Stimulated activated memory B cell treated with anti-CD40 and anti-IgM and Interleukin-4, amounts not matched to agents 10 μg/mL and 1 μg/mL and 100 μg/mL, for 72 hours (primary cell): ENCODE results near the gene HSFX3.
A peak's percentile ranks its signal among the peaks of the same experiment; 100 is the strongest.
"Not testable (repeated sequence)": the region's sequence is repeated elsewhere in the genome, so short reads cannot be mapped to it uniquely, and the experiment has no call there.

Experiments
- ATAC-seq: fragments of 150-1000 bp; cut with Tn5 transposase; 2 replicates; pipeline ENCODE4 v1.10.0; 2021
- H3K27ac Mint-ChIP-seq: one replicate; pipeline ENCODE4 v1.8.0; 2022; ENCODE audit warnings: mild to moderate bottlenecking, mixed read lengths
- H3K27me3 Mint-ChIP-seq: one replicate; pipeline ENCODE4 v1.8.0; 2022; ENCODE audit warnings: mixed read lengths
- H3K36me3 Mint-ChIP-seq: one replicate; pipeline ENCODE4 v1.8.0; 2022; ENCODE audit warnings: mixed read lengths
- H3K4me1 Mint-ChIP-seq: one replicate; pipeline ENCODE4 v1.8.0; 2022; ENCODE audit warnings: mixed read lengths
- H3K4me3 Mint-ChIP-seq: one replicate; pipeline ENCODE4 v1.8.0; 2022; ENCODE audit warnings: mild to moderate bottlenecking, moderate library complexity, mixed read lengths
- H3K9me3 Mint-ChIP-seq: one replicate; pipeline ENCODE4 v1.8.0; 2022; ENCODE audit warnings: mixed read lengths

The HSFX3 gene

GRCh38 chrX:149512225-149512885 lies 37.4 kb downstream of the HSFX3 start:
- Mint-ChIP-seq H3K4me3 (no peak overlapping the region), H3K36me3 (no peaks in the 10 kb centered on the region), H3K4me1 (peaks cover 13% of the 10 kb centered on the region), H3K27me3 (peaks cover 7% of the 10 kb centered on the region), H3K27ac (no peak overlapping the region), H3K9me3 (no peaks in the 10 kb centered on the region)
- ATAC-seq, result no peak

DNA sequence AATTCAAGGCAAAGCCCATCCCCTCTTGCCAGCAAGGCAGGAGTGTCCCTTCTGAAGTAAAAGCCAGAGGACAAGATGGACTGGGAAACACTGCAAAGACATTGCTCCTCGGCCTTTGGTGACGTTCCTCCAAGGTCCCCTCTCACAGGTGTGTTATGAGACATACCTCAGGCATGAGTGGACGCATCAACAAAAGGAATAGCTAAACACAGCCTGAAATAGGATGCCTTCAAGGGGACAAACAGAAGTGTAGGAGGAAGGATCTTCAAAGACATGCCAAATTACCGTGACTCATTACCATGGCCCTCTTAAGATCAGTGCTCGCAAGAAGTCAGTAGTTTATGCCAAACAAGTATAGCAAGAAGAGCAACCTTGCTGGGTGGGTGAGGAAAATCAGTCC lies 38.6 kb downstream of the HSFX3 start:
- ATAC-seq, result no peak
- H3K36me3 Mint-ChIP-seq, result no peaks in the 10 kb centered on the region
- H3K27me3 Mint-ChIP-seq, result peaks cover 8% of the 10 kb centered on the region
- H3K27ac Mint-ChIP-seq, result no peak overlapping the region
- H3K4me3 Mint-ChIP-seq, result no peak overlapping the region
- peaks cover 6% of the 10 kb centered on the region for H3K4me1 Mint-ChIP-seq
- H3K9me3 Mint-ChIP-seq, result no peaks in the 10 kb centered on the region

GRCh38 chrX:149510386-149510785 lies 39.3 kb downstream of the HSFX3 start:
- ATAC-seq, result no peak
- Mint-ChIP-seq H3K36me3 (no peaks in the 10 kb centered on the region), H3K27ac (no peak overlapping the region), H3K27me3 (peaks cover 8% of the 10 kb centered on the region), H3K4me3 (no peak overlapping the region), H3K4me1 (peaks cover 6% of the 10 kb centered on the region), H3K9me3 (no peaks in the 10 kb centered on the region)

GRCh38 chrX:149508467-149508866 lies 41.3 kb downstream of the HSFX3 start:
- Mint-ChIP-seq H3K27ac (no peak overlapping the region), H3K4me3 (no peak overlapping the region), H3K4me1 (peaks cover 17% of the 10 kb centered on the region), H3K27me3 (peaks cover 8% of the 10 kb centered on the region), H3K9me3 (no peaks in the 10 kb centered on the region), H3K36me3 (peaks cover 7% of the 10 kb centered on the region)
- ATAC-seq, result no peak

DNA sequence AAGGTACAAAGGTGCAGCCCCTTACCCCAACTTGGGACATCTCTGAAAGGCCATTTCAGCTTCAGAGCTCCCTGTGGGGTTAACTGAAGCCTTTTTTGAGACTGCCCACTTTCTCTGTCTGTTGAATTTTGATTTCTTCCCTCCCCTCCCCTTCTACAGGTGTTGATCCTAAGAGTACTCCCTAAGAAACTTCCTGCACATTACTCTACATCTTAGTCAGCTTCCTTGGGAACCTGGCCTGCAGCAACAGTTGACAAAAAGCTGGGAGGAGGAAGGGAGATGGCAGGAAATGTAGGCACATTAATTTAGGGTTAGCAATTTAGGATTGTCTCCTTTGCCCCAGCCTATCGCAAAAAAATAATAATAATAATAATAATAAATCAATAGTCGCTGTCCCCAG lies 43.4 kb downstream of the HSFX3 start:
- no peaks in the 10 kb centered on the region for H3K9me3 Mint-ChIP-seq
- H3K4me1 Mint-ChIP-seq, result peaks cover 22% of the 10 kb centered on the region
- H3K27me3 Mint-ChIP-seq, result peaks cover 8% of the 10 kb centered on the region
- peaks cover 11% of the 10 kb centered on the region for H3K36me3 Mint-ChIP-seq
- no peak overlapping the region for H3K27ac Mint-ChIP-seq
- no peak for ATAC-seq
- H3K4me3 Mint-ChIP-seq, result no peak overlapping the region

DNA sequence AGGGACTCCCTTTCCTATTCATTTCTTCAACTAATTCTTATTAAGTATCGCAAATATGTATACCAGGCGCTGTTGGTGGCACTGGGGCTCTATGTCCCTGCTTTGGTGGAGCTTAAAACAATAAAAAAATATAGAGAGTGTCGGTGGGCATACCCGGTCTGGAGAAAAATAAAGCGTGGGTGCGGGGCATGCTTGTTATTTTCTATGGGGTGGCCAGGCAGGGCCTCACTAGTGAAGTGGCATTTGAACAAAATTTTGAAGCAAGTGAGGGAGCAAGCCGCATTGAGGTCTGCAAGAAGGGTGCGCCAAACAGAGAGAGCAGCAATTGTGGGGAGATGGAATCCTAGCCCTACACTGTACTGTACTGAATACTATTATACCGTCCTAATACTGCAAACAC lies 44.1 kb downstream of the HSFX3 start:
- peak overlapping the region; percentile 99 for H3K27ac Mint-ChIP-seq
- no peaks in the 10 kb centered on the region for H3K9me3 Mint-ChIP-seq
- no peak for ATAC-seq
- H3K4me3 Mint-ChIP-seq, result peak overlapping the region; percentile 96
- peaks cover 27% of the 10 kb centered on the region for H3K4me1 Mint-ChIP-seq
- peaks cover 15% of the 10 kb centered on the region for H3K36me3 Mint-ChIP-seq
- peaks cover 8% of the 10 kb centered on the region for H3K27me3 Mint-ChIP-seq

- peak within 1 kb of the TSS; percentile 99 for H3K27ac Mint-ChIP-seq
- H3K36me3 Mint-ChIP-seq, result peaks cover 15% of the 10 kb centered on the region
- no peaks in the 10 kb centered on the region for H3K9me3 Mint-ChIP-seq
- peaks cover 33% of the 10 kb centered on the region for H3K4me1 Mint-ChIP-seq
- peak; percentile 90 for ATAC-seq
- H3K4me3 Mint-ChIP-seq, result peak within 1 kb of the TSS; percentile 96
- H3K27me3 Mint-ChIP-seq, result peaks cover 8% of the 10 kb centered on the region
Observed at GRCh38 chrX:149504915-149505651, 44.6 kb downstream of the HSFX3 start, which contains the start of gene IDS. TSS of gene IDS (minus strand) at chrX:149505306. CDS start at chrX:149505137, 169 bp downstream.

- H3K4me3 Mint-ChIP-seq, result peak overlapping the region; percentile 96
- H3K9me3 Mint-ChIP-seq, result no peaks in the 10 kb centered on the region
- peak; percentile 77 for ATAC-seq
- peaks cover 36% of the 10 kb centered on the region for H3K4me1 Mint-ChIP-seq
- peaks cover 15% of the 10 kb centered on the region for H3K36me3 Mint-ChIP-seq
- peak overlapping the region; percentile 99 for H3K27ac Mint-ChIP-seq
- H3K27me3 Mint-ChIP-seq, result peaks cover 8% of the 10 kb centered on the region
Observed at GRCh38 chrX:149504226-149504914, 45.4 kb downstream of the HSFX3 start.

GRCh38 chrX:149503446-149503845 lies 46.3 kb downstream of the HSFX3 start:
- Mint-ChIP-seq H3K36me3 (peaks cover 15% of the 10 kb centered on the region), H3K4me3 (peak overlapping the region; percentile 96), H3K4me1 (peaks cover 36% of the 10 kb centered on the region), H3K27ac (peak overlapping the region; percentile 99)
- H3K9me3 Mint-ChIP-seq, H3K27me3 Mint-ChIP-seq: not testable (repeated sequence)
- ATAC-seq, result peak; percentile 85

GRCh38 chrX:149502923-149503322 lies 46.8 kb downstream of the HSFX3 start:
- not testable (repeated sequence) for H3K27me3 Mint-ChIP-seq, H3K27ac Mint-ChIP-seq, ATAC-seq, H3K9me3 Mint-ChIP-seq
- peaks cover 16% of the 10 kb centered on the region for H3K36me3 Mint-ChIP-seq
- peak overlapping the region; percentile 34 for H3K4me3 Mint-ChIP-seq
- H3K4me1 Mint-ChIP-seq, result peaks cover 36% of the 10 kb centered on the region

GRCh38 chrX:149499766-149500165 lies 50.0 kb downstream of the HSFX3 start:
- H3K9me3 Mint-ChIP-seq, result no peaks in the 10 kb centered on the region
- no peak for ATAC-seq
- H3K27me3 Mint-ChIP-seq, result no peaks in the 10 kb centered on the region
- H3K4me3 Mint-ChIP-seq, result no peak overlapping the region
- H3K36me3 Mint-ChIP-seq, result peaks cover 36% of the 10 kb centered on the region
- H3K27ac Mint-ChIP-seq, result no peak overlapping the region
- H3K4me1 Mint-ChIP-seq, result peaks cover 30% of the 10 kb centered on the region

GRCh38 chrX:149498767-149499166 lies 51.0 kb downstream of the HSFX3 start:
- Mint-ChIP-seq H3K36me3 (peaks cover 28% of the 10 kb centered on the region), H3K9me3 (no peaks in the 10 kb centered on the region), H3K4me1 (peaks cover 20% of the 10 kb centered on the region), H3K4me3 (no peak overlapping the region), H3K27ac (no peak overlapping the region), H3K27me3 (no peaks in the 10 kb centered on the region)
- ATAC-seq, result no peak
